Stomach (tissue), 4 donors: ENCODE measurements around the gene AATF.

Experiments used
- EP300 ChIP-seq: sonication (generic); formaldehyde crosslinking; IDR thresholded peaks from one replicate; pipeline ENCODE4 v1.6.1; 2017; ENCODE audit warnings: antibody characterized with exemption
- POLR2A ChIP-seq, 4 donors: fragments of 450-650 bp; IDR thresholded peaks; one replicate each; pipeline ENCODE4 v1.6.1; 2016; ENCODE audit warnings: antibody characterized with exemption in 4 of 4, control low read depth in 2 of 4, mild to moderate bottlenecking in 1 of 4, moderate library complexity in 1 of 4
- TF ChIP-seq, protein P1 (sequence below), 7 experiments: fragments of 450-650 bp in 4 of 7; fragments of 200-600 bp in 3 of 7; sonication (generic) in 3 of 7; IDR thresholded peaks; one replicate each; pipeline ENCODE4 v1.5.1; 2016 to 2019; ENCODE audit warnings: antibody characterized with exemption in 7 of 7, control low read depth in 2 of 7, mild to moderate bottlenecking in 1 of 7

DNA sequence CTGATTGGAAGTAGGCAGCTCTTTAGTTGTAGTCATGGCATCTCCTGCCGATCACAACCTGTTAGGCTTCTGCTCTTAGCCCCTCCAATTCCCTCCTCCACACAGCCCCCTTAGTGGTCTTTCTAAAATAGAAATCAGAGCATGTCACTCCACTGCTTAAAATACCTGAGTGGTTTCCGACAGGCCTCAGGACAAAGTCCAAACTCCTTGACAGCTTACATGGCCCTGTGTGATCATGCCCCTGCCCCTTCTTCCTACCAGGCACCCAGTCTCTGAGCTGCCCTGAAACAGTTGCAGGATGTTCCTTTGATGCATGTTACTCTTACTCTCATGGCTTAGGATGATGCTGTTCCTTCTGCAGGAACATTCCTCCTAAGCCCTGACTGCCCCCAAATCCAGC, 147.3 kb downstream of the AATF start:
- TF ChIP-seq POLR2A (IDR thresholded peaks at IDR 0.05): no peak
- TF ChIP-seq, protein P1, sequence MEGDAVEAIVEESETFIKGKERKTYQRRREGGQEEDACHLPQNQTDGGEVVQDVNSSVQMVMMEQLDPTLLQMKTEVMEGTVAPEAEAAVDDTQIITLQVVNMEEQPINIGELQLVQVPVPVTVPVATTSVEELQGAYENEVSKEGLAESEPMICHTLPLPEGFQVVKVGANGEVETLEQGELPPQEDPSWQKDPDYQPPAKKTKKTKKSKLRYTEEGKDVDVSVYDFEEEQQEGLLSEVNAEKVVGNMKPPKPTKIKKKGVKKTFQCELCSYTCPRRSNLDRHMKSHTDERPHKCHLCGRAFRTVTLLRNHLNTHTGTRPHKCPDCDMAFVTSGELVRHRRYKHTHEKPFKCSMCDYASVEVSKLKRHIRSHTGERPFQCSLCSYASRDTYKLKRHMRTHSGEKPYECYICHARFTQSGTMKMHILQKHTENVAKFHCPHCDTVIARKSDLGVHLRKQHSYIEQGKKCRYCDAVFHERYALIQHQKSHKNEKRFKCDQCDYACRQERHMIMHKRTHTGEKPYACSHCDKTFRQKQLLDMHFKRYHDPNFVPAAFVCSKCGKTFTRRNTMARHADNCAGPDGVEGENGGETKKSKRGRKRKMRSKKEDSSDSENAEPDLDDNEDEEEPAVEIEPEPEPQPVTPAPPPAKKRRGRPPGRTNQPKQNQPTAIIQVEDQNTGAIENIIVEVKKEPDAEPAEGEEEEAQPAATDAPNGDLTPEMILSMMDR (IDR thresholded peaks at IDR 0.05): no peak
- TF ChIP-seq EP300: no peak
